Epidermal melanocyte (primary cell): ENCODE measurements around the gene FAM53A.
"Not testable (repeated sequence)": the region's sequence is repeated elsewhere in the genome, so short reads cannot be mapped to it uniquely, and the experiment has no call there.

Source experiments
- DNase-seq: peaks from one replicate; pipeline ENCODE4 v3.0.0; 2011; ENCODE audit warnings: low spot score; ENCODE audit not compliant: insufficient read length

The FAM53A gene

DNA sequence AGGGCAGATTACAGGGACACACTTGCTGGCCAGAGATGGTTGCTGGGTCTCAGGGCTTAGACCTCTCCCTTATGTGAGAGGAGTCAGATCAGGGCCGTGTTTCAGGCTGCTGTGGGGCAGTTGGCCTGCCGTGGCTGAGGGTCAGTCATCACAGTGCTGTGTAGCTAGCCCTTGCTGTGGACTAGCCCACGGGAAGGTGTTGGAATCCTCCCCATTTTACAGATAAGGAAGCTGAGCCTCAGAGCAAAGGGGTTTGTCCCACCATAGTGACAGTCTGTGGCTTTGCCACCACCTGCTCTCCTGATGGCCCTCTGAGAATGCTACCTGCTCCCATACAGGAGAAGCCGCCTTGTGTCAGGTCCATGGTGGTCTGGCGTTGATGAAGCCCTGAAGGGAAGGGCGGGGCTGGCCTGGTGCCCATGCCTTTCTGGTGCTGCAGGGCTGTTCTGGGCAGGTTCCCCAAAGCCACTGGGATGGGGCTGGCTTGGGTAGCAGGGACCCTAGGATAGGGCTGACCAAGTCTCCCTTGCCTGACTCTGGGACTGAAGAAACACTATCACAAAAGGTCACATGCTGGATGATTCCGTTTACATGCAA lies 2.4 kb upstream of the FAM53A start:
- no peak for DNase-seq

DNA sequence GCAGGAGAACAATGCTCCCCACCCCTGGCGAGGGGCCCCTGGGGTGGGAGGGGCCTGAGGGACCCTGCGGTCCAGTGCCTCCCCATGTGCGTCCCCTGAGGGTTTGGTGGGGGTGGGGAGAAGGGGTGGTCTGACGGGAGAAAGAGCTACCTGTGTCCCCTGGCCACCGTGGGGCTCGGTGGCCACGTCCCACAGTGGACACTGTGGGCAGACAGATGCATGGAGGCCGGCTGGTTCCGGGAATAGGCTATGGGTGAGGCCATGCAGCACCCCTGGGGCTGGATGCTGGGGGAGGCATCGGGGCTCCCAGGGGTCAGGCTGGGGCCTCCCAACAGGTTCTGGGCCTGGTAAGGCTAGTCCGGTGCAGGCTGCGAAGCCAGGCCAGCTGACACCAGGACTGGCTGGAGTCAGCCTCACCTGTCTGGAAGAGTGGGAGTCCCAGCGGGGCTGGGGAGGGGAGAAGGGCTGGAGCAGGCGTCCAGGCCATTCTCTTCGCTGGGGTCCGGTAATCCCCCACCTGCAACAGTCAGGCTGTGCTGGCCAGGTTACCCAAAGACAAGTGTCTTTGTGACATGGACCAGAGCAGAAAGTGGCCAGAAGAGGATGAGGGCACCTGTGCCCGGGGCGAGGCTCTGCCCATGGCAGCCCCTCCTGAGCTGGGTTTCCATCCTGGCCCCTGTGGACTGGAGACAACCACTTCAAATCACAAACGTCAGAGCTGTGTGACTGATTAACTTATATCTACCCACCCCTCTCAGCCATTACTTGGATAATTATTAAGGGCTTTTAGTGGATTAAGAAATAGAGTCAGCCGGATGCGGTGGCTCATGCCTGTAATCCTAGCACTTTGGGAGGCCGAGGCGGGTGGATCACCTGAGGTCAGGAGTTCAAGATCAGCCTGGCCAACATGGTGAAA lies 1.4 kb upstream of the FAM53A start:
- no peak for DNase-seq

DNA sequence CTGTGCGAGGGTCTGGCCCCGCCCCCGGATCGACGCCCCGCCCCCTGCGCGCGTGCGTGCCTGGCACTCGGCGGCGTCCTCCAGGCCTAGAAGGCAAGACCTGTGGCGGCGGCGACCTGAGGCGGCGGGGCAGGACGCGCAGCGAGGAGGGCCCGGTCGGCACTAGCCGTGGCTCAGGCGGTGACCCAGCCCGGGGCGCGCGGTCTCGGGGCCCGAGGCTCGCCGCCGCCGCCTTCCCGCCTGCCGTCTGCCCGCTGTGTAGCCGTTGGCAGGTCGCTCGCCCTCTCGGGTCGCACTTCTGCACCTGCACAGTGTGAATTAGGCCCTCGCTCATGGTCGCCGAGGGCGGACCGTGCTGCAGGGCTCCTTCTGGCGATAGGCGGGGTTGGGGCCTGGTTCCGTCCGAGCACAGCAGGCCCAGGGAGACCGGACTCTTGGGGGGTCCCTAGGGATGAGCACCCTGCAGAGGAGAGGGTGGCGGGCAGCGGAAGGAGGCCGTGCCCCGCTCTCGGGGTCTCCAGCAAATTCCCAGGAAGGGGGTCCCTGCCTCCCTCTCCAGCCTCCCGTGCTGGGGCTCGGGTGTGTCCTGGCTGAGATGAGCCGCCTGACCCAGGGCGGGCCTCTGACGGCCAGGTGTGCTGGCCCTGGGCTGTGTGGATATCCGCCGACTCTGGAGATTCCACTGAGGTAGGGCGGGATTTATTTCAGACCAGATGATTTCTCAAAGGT lies 557 bp upstream of the FAM53A start:
- no peak for DNase-seq

DNA sequence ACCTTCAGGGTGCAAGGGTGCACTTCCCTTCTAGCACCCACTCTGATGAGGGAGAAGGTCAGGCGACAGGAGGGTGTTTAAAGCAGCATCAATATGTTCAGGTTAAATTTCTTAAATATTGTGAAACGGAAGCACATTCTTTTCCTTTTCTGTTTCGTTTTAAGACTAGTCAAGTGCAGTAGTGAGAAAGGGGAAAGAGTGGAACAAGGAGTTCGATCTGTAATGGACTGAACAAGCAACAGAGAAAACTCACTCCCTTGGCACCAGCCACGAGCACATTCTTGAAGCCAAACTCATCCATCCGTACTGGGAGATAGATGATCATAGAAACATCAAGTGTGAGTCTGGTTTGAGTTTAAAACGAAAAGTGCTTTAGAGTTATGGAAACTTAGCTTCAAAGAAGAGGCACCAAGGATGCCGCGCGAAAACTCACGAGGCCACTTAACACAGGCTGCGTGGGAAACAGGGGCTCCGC lies 815 bp downstream of the FAM53A start:
- DNase-seq = no peak

DNA sequence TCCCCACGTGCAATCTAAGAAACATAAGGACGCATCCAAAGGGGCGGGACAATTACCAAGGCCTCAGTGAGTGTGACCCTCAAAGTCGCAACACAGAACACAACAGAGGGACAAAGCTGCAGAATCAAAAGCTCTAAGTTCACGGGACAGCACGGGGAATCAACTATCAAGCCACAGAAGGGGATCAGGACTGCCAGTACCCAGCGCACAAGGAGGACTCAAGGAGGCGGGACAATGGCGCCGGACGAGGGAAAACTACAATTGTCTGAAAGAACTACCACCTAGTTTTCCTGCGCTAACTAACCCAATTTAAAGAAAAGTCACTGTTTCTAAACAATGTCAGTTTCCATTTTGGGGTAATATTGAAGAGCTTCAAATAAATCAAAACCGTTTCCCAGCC lies 1.3 kb downstream of the FAM53A start:
- no peak for DNase-seq

DNA sequence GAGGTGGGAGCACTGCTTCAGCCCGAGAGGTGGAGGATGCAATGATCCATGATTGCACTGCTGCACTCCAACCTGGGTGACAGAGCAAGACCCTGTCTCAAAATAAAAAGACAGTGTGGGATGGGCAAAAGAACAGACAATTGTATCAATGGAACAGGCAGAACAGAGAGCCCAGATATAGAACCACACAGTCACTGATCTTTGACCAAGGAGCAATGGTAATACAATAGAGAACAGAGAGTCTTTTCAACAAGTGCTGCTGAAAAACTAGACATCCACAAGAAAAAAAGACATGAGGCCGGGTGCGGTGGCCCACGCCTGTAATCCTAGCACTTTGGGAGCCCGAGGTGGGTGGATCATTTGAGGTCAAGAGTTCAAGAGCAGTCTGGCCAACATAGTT lies 5.9 kb downstream of the FAM53A start:
- no peak for DNase-seq

DNA sequence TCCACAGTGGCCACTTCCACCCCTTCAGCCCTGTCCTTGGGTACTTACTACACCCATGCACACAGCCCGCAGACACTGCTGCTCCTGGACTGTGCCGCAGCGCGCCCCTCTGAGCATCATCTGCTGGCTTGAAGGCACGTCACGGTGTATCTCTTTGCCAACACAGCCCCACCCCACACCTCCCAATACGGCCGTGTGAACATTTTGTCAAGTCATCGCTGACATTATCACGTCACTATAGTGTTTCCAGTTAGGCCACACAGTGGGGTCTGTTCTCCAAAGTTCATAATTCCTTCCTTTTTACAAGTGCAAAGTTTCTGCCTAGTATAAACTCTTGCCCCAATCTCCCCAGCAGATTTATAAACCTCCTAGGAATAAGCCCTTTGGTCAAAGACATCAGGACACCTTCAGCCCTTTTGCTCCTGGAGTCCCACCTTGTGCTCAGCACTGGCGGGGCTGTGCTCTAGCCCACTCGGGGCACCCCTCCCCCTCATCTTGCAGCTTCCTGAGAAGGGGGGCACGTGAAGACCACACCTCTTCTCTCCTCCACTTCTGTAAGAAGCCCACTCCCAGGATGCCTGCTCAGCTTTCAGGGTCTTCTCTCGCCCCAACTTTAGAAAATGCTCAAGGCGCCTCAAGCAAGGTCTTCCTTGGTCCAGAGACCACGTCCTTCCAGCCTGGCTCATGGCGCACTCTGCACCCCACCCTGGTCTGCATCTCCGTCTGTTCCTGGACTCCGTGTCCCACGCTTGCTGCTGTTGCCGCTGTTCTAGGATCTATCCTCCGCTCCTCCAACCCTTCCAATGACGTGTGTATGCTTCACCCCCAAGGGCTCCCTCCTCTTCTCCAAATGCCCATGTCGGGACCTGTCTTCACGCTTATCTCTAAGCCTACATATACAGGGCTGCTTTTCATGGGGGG lies 7.2 kb downstream of the FAM53A start:
- no peak for DNase-seq

DNA sequence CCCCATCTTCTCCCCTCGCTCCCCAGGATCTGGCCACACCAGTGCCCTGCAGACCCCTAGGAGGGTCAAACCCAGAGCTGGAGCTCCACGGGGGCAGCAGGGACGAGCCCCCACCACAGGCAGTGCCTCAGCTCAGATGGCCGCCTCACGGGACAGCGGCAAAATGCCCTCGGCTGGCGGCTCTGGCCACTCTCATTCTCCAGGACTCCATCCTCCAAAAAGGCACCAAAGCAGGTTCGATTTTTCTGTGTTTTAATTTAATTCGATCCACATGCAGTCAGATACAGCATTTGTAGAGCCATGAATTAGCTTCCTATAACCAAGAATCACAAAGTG lies 8.3 kb downstream of the FAM53A start:
- no peak for DNase-seq

DNA sequence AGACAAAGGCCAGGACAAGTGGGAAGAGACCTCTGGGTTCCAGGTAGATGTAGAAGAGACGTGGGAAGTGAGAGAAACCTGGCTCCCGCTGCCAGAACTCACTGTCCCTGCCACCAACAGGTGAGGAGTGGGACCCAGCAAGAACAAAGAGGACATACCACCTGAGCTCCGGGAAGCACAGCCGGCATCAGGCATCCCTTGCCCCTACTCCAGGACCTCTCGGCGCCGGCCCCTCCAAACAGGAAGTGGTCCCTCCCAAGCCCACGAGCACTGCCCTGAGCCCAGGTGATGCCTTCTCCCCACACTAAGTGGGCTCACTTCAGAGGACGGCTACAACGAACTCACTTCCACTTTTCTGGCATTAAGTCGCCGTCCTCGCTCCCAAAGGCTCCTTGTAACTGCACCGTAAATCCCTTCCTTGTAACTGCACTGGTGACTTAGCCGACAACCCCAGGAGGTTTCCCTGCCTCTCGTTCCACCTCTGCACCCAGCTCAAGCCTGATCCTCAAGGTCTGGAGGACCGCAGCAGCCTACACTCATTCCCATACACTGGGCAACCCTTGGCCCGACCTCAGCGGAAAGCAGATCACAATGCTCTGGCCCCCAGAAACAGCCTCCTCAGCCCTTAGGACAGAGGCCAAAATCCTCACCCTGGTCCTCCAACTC lies 8.8 kb downstream of the FAM53A start:
- DNase-seq = no peak

DNA sequence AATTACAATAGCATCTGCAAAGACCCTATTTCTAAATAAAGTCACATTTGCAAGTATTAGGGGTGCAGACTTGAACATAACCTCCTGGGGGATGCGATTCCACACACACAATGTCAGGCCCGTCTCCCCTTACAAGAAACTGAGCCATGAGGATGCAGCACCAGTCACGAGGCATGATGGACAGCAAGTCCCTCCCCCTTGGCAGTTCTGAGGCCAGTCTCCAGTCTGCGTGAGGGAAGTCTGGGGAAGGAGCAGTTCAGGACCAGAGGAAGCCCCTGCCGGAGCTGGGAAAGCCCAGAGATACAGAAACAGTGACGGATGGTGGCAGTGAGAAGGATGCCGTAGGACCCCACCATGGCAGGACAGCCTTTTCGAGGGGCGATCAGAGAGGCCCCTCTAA lies 9.4 kb downstream of the FAM53A start:
- no peak for DNase-seq

DNA sequence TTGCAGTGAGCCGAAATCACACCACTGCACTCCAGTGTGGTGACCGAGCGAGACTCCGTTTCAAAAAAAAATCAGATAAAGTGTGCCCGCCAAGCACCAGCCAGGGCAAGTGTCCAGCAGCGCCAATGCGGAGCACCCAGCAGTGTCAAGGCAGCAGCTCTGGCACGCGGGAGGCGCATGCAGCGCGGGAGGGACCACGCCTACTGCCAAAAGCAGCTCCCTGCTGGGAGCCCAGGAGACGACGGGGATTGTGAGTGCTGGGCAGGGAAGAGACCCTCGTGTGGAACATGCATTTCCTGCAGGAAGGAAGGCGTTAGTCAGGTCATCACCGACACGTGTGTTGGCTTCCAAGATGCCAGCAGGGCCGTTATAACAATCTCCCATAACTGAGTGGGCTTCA lies 10.4 kb downstream of the FAM53A start:
- DNase-seq = no peak

DNA sequence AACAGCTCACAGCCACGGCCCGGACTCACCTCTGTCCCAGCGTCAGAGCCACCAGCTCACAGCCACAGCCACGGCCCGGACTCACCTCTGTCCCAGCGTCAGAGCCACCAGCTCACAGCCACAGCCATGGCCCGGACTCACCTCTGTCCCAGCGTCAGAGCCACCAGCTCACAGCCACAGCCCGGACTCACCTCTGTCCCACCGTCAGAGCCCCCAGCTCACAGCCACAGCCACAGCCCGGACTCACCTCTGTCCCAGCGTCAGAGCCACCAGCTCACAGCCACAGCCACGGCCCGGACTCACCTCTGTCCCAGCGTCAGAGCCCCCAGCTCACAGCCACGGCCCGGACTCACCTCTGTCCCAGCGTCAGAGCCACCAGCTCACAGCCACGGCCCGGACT lies 13.1 kb downstream of the FAM53A start:
- not testable (repeated sequence) for DNase-seq

DNA sequence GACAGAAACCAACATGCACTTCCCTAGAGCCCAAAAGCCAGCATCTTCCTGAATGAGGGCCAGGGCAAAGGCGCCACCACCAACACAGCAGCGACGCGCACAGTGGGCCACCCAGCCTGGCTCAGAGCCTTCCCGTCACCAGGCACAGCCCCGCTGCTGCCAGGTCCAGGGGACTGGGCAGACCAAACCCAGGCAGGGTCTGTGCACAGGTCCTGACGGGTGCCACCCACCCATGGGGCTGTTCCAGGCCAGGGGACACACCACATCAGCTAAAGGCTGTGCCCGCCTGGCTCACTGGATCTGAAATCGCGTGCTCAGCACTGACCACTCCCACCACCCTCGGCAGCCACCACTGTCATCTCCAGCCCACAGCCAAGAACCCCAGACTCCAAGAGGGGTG lies 13.8 kb downstream of the FAM53A start:
- DNase-seq = no peak

DNA sequence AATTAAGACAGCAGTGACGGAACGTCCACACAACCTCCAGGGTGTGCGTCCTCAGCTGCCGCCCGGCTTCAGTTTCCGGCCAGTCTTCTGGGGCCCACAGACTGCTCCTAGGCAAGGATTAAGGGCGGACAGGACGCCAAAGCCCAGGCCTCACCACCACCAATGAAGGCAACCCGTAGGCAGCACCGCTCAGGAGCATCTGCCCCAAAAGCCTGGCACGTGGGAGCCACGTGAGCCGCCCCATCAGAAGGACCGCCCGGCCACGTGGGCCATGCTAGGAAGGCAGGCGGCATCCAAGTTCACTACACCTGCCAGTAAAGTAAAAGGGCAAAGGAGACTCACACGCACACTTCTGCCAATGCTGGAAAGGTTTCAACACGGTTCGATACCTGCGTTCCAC lies 14.3 kb downstream of the FAM53A start:
- no peak for DNase-seq

DNA sequence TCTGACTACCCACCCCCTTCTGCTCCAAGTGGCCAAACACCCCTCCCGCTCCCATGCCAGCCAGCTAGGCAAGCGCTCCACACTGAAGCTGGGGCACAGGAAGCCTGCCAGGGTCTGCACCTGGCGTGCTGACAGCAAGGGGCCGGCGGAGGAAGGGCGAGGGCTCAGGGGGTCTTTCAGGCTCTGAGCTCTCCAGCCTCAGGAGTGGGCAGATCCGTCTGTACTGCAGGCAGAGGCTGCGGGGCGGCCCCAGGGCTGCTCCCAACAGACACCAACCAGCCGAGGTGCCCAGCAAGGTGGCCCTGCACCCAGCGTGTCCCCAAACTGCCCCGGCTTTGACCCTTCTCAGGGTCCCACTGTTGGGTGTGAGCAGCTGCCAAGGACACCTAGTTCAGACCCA lies 14.8 kb downstream of the FAM53A start:
- no peak for DNase-seq

DNA sequence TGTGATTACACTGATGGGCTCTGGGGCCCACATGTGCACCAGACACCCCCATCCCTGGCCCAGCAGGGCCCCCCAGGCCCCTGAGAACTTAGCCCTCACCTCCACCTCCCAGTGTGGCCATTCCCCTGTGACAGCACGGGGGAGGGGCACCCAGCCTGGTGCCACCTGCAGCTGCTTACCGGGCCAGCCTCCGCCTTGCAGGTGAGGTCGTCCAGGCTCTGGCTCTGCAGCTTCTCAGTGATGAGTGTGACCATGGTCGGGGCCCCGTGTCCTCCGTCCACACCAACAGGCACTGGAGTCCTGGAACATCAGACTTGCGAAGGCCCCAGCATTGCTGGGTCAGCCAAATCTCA lies 15.6 kb downstream of the FAM53A start:
- no peak for DNase-seq

DNA sequence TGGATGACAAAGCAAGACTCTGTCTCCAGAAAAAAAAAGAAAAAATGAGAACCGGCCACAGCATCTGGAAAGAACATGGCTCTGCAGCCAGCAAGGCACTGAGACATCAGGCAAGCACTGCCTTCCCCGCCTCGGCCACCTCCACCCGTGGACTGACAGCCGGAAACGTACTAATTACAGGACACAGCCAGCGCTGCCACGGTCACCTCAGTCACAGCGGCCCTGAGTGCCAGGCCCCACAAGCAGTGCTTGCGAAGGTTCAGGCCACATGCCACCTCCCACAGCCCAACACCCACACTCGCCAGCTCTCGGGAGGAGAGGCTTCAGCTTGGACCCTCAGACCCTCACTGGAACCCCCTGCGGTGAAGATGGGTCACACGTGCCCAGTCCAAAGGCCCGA lies 16.8 kb downstream of the FAM53A start:
- no peak for DNase-seq

DNA sequence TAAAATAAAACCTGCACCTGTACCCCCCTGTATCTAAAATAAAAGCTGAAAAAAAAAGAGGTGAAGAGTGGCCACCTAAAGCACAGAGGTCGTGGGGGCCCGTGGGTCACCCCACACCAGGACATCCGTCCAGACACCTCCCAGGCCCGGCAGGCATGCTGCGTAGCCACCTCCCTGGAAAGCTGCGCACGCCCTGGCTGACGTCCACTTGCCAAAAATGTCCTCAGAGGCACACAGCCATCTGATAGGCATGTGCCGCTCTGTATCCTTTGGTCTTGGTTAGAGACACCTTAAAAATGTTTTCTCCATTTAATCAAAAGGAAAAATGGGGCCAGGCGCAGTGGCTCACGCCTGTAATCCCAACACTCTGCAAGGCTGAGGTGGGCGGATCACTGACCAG lies 17.7 kb downstream of the FAM53A start:
- no peak for DNase-seq

DNA sequence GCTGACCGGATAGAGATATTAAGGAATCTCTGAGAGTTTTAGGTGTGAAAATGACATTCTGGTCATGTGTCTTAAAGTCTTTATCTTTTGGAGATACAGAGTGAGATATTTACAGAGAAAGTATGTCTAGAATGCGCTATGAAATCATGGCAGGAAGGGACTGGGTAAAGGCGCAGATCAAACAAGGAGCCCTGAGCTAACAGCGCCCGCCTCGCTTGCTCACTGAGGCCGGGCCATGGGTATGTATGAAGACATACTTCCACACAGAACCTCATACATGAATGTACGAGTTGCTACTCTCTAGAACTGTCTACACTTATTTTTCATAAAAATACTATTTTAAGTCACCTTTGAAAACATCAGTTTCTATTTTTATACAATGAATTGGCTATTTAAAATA lies 20.0 kb downstream of the FAM53A start:
- no peak for DNase-seq

DNA sequence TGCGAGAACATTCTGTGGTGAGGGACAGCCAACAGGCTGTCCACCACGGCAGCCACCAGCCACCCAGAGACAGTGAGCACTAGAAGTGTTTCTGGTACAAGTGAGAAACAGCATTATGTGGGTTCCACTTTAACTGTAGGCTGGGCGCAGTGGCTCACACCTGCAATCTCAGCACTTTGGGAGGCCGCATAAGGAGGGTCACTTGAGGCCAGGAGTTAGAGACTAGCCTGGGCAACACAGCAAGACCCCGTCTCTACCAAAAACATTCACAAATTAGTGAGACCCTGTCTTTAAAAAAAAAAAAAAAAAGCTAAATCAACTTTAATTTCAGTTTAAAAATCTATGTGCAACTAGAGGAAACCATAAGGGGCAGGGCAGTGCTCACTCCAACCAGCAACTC lies 20.6 kb downstream of the FAM53A start:
- DNase-seq = no peak

DNA sequence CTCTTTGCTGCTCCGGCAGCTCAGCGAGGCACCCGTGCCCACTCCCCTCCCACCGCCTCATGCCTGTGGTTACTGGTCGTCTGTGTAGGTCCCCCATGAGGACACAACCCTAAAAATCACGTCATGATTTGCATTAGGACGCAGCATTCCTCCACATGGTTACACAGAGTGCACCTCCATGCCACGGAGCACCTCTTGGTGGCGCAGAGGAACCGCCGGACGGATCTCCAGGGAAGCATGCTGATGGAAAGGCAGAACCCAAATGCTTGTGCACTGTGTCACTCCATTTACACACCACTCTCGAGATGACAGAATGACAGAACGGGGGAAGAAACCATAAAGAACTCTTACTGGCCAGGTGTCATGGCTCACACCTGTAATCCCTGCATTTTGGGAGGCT lies 22.4 kb downstream of the FAM53A start:
- DNase-seq = no peak
